UCSD-AML1 (cell line): Measurements from ENCODE around the gene ADAM33.

Experiments used
- DNase-seq: peaks from one replicate; lab custom pipeline; 2025; ENCODE audit not compliant: unreplicated experiment; lab: John Stamatoyannopoulos, UW

Gene ADAM33

DNA sequence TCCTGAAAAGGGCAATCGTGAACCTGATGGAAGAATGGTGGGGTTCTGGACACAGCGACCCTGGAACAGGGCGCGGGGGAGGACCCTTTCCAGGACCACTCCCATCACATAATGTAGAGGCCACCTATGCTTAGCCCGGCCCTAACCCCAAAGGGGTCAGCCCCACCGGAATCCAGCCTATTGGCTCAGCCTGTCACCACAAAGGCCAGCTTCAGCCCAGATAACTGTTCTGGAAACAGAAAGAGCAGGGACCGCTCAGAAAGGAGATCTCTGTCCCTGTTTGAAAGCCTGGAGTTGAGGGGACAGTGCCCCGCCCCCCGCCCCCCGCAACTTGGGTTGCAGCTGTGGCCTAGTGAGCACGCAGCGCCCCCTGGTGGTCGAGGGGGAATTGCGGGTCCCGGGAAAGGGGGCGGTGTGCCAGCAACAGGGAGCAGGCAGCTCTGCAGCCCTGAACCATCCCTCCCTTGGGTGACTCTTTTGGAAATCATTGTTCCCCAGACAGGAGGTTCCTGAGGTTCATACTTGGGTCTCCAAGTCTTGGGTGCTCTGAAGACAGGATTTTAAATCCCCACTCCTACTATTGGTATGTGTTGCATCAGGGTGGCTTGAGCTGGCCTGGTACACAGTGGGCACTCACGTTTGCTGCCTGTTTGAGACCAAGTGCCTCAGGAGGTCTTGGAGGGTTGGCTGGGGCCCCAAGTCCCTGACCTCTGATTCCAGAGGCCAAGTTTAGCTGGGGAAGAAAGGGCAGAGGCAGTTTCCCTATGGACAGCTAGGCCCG is 29.1 kb upstream of the ADAM33 start:
- peak; percentile 86 for DNase-seq

DNA sequence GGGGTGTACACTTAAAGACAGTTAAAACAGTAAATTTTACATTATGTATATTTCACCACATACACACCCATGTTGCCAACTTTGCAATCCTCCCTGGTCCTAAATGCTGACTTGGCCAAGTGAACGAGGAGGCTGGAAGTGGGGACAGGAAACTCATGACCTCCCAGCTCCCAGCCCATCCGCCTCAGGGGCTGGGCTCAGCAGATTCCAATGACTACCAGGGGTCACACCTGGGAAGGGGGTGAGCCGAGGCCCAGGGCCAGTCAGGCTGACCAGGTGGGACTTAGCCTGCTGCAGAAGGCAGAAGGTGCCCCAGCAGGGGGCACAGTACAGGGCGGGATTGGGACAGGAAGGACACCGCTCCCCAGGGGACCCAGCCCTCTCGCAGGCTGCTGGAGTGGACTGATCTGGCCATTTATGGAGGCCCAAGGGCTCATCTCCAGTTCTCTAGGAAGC is 28.2 kb upstream of the ADAM33 start:
- peak; percentile 20 for DNase-seq

DNA sequence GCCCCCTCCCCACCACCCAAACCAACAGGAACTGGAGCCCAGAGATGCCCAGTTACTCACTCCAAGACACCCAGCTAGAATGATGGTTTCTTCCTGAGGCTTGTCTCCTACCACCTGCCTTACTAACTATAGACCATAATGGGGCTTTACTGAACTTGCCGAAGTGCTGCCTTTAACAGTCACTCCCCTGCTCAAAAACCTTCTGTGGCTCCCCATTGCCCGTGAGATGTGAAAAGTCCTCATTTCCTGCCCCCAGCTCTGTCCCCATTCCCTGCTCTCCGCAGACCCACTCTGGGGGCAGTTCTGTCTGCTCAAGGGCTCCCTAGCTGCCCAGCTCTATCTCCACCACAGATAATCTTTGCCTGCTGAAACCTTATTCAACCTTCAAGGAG is 25.7 kb upstream of the ADAM33 start:
- DNase-seq = no peak

DNA sequence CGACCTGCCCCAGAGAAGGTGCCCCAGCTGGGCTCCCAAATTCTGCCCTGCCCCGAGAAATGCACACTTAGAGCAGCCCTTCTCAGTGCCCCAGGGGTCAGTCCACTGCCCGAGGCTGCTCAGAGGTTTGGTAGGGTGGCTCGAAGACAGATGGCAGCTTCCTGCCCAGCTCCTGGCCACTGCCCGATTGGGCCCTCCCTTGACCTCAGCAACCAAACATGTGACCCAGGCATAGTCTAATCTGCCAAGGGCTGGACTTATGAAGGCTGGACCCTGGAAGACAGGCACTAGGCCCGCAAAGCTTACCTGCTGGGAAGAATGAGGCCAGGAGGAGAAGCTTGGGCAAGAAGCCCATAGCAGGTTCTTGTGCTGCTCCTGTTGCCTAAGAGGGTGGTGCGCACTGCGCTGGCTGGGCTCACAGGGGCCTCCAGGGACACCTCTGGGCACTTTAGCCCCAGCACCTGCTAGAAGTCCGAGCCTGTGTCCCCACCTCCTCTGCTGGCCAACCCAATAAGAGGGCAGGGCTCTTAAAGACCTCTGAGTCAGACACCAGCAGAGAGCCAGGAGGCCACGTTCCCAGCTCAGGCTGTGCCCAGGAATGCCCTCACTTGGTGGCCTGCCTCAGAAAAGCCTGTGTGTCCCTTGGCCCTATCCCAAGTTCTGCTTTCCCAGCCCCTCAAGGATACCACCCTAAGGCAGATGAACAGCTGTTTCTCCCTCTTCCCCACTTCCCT is 25.1 kb upstream of the ADAM33 start:
- DNase-seq = no peak

DNA sequence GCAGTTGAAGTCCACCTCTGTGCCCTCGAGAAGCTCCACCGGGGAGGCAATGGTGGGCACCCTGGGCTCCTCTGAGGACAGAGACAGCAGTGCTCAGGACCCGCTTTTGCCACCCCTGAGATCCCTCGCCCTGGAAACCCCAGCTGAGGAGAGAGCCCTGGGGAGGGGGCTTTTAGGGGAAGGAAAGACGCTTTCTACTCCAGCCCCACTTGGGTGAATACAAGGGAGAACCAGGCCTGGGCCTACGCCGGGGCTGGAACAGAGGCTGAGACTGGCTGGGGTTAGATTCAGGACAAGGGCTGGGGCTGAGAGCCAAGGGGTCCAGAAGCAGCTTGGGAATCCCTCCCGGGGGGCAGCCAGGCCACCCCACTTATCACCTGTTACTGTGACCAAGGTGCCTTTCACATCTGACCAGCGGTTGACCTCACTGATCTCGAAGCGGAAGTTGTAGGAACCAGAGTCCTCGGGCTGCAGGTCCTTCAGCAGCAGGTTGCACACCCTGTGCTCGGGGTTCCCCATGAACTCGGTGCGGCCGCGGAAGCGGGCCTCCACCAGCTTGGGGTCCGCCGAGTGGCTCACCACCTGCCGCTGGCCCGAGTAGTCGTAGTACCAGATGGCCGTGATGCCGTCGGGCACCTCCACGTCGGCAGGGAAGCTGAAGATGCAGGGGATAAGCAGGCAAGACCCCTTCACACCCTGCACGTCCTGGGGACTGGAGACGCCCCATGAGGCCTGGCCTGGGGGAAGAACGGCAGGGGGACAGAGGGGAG is 24.3 kb upstream of the ADAM33 start:
- no peak for DNase-seq

DNA sequence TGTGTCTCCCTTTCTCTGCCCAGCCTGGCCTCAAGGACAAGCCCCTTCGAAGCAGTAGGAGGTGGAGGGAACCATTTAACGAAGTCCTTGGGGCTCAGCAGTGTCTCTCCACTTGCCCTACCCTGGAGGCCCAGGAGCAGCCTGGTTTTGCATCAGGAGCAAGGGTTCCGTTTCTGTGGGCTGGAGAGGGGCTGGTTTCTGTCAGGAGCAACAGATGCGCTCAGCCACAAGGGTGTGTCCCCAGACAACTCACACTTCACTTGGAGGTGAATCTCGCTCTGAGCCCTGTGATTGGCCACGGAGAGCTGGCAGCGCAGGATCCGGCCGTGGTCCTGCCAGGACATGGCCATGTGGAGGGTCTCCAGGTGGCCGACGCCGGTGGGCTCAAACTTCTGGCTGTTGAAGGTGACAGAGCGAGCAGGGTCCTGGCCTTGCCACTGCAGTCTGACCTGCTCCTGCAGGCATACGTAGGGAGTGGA is 23.7 kb upstream of the ADAM33 start:
- no peak for DNase-seq

DNA sequence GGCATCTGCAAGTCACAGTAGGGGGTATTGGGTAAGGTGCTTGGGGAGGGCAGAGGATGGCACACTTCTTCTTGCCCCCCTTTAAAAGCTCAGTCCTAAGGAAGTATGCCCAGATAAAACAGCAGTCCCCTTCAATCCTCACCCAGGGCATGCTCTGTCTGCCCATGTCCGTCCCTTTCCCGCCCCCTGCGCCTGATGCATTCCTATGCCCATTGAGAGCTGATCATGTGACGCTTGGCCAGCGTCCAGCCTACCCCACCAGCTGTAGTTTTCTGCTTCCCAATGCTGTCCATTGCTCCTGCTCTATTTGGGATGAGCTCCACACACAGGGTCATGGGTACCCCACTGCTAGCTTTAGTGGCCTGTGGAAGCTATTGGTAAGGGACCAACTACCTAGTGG is 22.3 kb upstream of the ADAM33 start:
- DNase-seq = no peak

DNA sequence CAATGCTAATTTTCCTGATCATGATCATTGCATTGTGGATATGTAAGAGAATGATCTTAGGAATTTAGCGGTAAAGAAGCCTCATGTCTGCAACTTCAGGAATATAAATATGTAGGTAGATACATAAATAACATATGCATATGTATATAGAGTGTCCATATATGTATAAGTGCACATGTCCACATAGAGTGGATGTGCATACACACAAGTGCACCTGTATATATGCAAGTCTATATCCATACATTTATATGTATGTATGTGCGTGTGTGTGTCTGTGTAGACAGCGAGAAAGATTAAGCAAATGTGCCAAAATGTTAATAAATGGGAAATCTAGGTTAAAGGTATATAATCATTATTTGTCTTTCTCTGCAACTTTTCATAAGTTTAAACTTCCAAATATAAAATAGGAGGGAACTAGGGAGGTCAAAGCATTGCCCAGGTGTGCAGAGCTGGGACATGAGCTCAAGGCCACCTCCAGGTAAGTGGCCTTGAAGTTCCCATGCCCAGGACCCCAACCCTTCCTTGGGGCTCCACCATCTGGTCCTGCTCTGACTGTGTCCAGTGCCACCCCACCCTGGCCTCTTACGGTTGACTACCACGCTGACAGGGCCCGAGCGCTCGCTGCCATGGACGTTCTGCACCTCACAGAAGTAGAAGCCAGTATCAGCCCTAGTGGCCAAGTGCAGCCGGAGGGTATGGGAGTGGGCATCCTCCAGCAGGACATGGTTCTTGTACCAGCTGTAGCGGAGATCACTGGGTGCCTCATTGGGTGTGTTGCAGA is 21.0 kb upstream of the ADAM33 start:
- no peak for DNase-seq

DNA sequence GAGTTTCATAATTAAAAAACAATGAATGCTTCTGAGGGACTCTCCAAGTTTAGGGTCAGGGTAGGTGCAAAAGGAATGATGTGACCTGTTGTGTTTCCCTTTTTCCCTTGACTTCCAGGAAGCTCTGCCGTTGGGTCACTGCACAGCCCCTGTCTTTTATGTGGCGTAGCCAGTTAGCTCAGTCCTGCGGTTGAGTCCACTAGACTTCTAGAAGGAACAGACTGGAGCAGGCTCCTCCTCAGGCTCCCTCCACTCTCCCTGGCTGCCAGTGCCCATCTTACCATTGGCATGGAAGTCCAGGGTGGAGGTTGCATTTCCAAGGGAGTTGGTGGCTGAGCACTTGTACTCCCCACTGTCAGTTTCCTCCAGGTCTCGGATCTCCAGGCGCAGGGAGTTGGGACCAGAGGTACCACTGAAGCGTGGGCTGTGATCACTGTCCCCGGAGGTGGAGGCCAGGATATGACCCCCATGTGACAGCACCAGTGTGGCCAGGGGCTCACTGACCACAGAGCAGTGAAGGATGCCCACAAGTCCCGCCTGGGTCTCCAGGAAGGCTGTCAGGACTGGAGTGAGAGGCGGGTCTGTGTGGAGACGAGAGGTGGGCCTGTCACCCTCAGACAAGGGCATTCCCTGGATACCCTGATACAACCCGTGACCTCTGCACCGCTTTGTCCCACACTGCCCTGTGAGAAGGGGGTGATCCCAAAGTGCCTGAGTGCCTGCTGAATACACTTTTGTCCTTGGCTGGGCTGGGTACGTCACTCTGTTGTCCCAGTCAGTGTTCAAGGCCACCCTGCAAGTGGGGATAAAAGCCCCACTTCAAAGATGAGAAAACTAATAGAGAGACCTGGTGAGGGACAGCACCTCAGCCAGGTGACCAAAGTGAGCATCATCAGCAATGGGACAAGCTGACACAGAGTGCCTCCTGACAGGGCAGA is 19.5 kb upstream of the ADAM33 start:
- no peak for DNase-seq

DNA sequence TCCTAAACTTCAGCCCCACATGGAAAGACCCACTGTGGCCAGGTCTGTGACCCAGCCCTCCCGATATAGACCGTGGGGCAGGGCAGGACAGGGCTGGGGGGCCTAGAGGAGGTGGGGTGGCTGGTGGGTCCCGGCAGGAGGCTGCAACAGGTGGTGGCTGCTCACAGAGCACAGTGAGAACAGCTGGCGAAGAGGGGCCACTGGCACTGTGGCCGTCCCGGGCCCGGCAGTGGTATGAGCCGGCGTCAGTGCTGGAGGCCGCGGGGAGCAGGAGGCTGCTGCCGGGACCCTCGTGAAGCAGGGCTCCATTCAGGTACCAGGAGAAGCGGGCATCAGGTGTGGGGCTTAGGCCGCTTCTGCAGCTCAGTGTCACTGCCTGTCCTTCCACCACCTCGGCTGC is 17.2 kb upstream of the ADAM33 start:
- no peak for DNase-seq

DNA sequence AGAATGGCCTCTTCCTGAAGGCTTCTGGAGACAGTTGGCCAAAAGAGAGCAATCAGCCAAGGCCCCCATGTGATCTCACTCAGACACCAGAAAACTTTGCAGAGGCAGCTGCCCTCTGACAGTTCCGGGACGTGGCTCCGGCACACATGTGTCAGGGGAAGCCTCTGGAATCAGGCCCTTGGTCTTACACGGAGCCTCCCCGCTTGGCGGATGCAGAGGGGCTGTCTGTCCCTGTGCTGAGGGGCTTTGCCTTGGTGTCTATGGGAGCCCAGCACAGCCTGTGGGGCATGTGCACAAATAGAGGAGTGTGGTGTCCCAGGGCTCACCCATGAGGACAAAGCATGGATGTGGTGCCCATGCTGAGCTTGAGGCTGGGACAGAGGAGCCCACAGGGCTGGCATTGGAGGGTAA is 16.8 kb upstream of the ADAM33 start:
- DNase-seq = no peak

DNA sequence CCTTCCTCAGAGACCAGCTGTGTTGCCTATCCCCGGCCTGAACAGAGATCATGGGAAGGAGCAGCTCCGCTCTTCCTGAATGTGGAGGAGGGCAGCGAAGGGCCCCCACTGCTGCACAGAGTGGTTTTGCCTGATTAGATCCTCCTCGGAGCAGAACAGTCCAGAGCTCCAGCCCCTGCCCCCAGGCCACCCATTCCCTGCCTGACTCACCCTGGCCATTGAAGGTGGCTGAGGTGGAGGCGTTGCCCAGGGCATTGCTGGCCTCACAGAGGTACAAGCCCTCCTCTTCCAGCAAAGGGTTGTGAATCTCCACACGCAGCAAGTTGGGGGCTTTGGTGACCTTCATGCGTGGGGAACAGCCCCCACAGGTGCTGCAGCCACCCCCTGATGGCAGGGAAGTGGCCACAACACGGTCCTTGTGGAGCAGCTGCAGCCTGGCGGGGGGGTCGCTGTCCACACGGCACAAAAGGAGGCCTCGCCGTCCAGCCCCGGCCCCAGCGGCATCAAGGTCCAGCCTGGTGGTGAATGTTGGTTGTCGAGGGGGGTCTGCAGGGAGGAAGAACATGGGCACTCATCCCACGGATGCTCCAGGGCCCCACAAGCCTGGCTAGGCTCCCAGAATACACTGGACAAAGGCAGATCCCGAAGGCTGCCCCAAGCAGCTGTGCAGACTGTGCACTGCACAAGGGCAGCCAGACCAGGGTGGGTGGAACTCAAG is 15.9 kb upstream of the ADAM33 start:
- DNase-seq = no peak

DNA sequence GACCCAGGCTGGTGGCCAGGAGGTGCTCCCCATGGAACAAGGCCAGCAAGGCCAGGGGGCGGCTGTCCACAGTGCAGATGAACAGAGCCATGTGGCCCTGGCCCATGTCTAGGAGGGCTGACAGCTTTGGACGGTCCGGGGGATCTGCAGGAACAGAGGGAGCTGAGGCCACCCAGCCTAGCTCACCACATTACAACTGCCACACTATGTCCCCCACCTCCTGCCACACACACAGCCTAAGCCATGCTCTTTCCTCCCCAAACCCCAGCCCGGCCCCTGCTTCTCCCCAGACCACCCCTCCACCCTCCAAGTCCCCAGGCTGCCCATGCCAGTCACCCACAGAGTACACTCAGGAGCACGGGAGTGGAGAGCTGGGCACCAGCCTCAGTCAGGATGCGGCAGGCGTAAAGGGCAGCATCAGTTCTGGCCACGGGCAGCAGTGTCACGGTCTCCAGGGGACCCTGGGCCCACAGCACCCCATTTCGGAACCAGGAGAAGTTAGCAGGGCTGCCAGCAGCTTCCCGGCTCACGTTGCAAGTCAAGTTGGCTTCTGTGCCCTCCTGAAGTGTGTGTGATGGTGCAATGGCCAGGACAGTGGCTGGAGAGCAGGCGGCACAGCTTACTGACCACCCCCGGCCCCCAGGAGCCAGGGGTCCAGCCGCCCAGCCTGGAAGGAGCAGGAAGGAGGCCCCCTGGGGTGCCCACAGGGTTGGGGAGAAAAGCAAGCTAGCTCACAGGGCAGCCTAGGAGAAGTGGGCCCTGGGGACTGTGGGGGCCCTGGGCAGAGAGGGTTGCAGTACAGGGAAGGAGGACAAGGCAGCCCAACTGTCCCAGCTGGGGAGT is 15.2 kb upstream of the ADAM33 start:
- no peak for DNase-seq

DNA sequence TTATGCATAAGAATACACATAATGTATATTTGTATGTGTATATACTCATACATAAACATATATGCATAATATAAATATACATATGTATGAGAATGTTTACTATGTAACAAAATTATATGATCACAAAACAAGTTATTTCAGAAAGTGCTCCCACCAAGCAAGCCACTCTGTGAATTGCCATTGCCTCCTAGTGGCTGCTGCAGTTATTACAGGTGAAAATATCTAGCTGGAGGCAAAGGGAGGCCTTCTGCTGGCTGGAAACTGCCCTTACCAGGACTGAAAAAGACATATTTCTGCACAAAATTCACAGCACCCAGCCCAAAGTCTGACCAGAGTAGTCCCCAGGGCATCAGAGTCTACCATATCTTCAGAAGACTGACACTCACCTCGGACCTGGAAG is 14.4 kb upstream of the ADAM33 start:
- no peak for DNase-seq

DNA sequence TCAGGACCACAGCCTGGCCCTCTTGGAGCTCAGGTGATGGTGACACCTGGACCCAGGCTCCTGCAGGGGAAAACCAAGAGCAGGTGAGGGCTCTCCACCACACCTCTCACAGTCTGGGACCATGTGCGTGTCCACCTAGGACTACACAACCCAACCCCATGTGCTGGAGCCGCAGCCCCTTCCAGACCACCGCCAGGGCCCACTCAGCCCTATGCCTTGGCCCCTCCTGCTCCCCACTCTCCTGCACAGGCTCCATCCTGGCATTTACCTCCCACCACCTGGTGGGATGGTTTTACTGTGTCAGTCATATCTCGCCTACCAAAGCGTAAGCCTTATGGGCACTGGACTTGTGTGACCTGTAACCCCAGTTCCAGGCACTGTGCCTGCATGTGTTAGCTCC is 13.1 kb upstream of the ADAM33 start:
- DNase-seq = no peak

DNA sequence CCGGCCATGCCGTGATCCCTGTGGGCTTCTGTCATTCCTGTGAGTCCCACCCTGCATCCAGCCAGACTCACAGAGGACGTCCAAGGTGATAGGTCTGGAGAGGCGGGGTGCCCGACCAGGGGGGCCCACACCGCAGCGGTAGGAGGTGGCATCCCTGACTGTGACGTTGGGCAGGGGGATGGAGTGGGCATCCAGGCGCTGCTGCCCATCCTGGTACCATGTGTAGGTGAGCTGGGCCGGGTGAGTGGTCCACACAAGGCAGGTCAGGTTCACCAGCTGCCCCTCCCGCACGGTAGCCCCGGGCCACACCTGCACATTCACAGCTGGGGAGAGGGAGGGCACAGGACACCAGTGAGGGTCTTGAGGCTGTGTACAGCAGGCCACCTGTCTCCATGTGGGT is 11.6 kb upstream of the ADAM33 start:
- no peak for DNase-seq

DNA sequence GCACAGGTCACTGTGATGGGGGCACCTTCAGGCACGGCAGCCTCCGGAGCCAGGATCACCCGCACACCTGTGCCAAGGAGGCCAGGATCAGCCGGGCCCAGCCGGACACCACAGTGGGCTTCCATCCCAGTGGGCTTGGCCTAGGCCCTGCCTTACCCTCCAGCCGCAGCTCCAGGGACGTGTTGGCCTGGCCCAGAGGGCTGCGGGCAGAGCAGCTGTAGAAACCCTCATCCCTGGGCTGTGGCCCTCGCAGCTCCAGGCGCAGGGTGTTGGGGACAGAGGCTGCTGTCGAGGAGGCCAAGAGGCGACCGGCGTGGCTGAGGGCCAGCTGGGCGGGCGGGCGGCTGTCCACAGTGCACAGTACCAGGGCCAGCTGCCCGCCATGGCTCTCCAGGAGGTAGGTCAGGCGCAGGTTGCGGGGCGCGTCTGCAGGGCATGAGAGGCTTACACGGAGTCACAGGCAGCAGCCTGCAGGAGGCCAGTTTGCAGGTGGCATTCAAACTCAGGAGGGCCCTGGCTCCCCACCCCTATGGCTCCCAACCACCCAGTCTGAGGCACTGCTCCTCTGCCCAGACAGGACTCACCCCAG is 11.0 kb upstream of the ADAM33 start:
- no peak for DNase-seq

DNA sequence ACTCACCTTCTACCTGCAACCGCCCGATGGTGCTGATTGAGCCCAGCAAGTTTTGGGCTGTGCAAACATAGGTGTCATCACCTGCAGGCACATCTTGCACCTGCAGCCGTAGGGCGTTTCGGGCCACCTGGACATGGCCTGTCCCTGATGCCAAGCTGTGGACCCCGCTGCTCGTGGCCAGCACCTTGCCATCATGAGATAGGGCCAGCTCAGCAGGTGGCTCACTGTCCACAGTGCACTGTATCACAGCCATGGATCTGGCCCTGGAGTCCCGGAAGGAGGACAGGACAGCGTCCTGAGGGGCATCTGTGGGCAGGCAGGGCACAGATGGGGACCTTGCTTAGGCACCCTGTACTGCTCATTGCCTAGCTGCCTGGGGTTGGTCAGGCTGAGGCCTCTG is 10.1 kb upstream of the ADAM33 start:
- DNase-seq = no peak
